Stimulated activated CD4-positive, alpha-beta T cell treated with anti-CD3 and anti-CD28 coated beads, Interleukin-12 subunit alpha, Interleukin-12 subunit beta, amount 100 ng/mL, for 48 hours (primary cell): Measurements from ENCODE around the gene MTCH1.

ENCODE experiments used
- DNase-seq, 3 donors: peaks; one replicate each; pipeline ENCODE4 v3.0.0-alpha.2; 2020; ENCODE audit warnings: low read depth in 2 of 3, low spot score in 1 of 3

Gene MTCH1

GRCh38 chr6:36927691-36928546, 58.1 kb downstream of the MTCH1 start:
- no peak for DNase-seq

- DNase-seq: no peak
Measured at GRCh38 chr6:36926708-36927513, 59.1 kb downstream of the MTCH1 start.

GRCh38 chr6:36925809-36926208, 60.2 kb downstream of the MTCH1 start:
- DNase-seq: no peak

- DNase-seq: no peak
Measured at GRCh38 chr6:36924778-36925374, 61.1 kb downstream of the MTCH1 start.

GRCh38 chr6:36924131-36924530, 61.9 kb downstream of the MTCH1 start:
- DNase-seq: no peak

- DNase-seq: no peak
Measured at GRCh38 chr6:36920546-36920945, 65.5 kb downstream of the MTCH1 start.

- no peak for DNase-seq
Measured at GRCh38 chr6:36920049-36920448, 65.9 kb downstream of the MTCH1 start.
